Stimulated activated CD8-positive, alpha-beta memory T cell treated with anti-CD3 and anti-CD28 coated beads, Interleukin-12 subunit alpha, Interleukin-12 subunit beta, amount 100 ng/mL, for 1 hour (primary cell): ENCODE data around the gene DDX10.
"Not testable (repeated sequence)": the region's sequence is repeated elsewhere in the genome, so short reads cannot be mapped to it uniquely, and the experiment has no call there.

Experiments
- DNase-seq: peaks from one replicate; pipeline ENCODE4 v3.0.0-alpha.2; 2020; ENCODE audit warnings: low read depth

DDX10 gene

GRCh38 chr11:108718466-108718865 is 53.6 kb downstream of the DDX10 start:
- no peak for DNase-seq

- no peak for DNase-seq
Observed at GRCh38 chr11:108724974-108725689, 60.3 kb downstream of the DDX10 start.

GRCh38 chr11:108726077-108726800 is 61.4 kb downstream of the DDX10 start:
- DNase-seq, result no peak

- no peak for DNase-seq
Observed at GRCh38 chr11:108727665-108728064, 62.8 kb downstream of the DDX10 start.

- DNase-seq, result no peak
Observed at GRCh38 chr11:108729227-108729871, 64.5 kb downstream of the DDX10 start.

GRCh38 chr11:108732395-108732794 is 67.5 kb downstream of the DDX10 start:
- no peak for DNase-seq

- no peak for DNase-seq
Observed at GRCh38 chr11:108733479-108734116, 68.7 kb downstream of the DDX10 start.

- no peak for DNase-seq
Observed at GRCh38 chr11:108734283-108734682, 69.4 kb downstream of the DDX10 start.

- no peak for DNase-seq
Observed at GRCh38 chr11:108734956-108735559, 70.2 kb downstream of the DDX10 start.

GRCh38 chr11:108740132-108740531 is 75.3 kb downstream of the DDX10 start:
- DNase-seq, result not testable (repeated sequence)

- no peak for DNase-seq
Observed at GRCh38 chr11:108743851-108744250, 79.0 kb downstream of the DDX10 start.

GRCh38 chr11:108748968-108749367 is 84.1 kb downstream of the DDX10 start:
- no peak for DNase-seq

GRCh38 chr11:108751444-108751843 is 86.6 kb downstream of the DDX10 start:
- DNase-seq, result no peak

GRCh38 chr11:108752297-108752751 is 87.5 kb downstream of the DDX10 start:
- DNase-seq, result no peak

GRCh38 chr11:108754901-108755625 is 90.2 kb downstream of the DDX10 start:
- DNase-seq, result no peak

GRCh38 chr11:108757630-108758029 is 92.8 kb downstream of the DDX10 start:
- DNase-seq, result no peak

- DNase-seq, result no peak
Observed at GRCh38 chr11:108758458-108758857, 93.6 kb downstream of the DDX10 start.

GRCh38 chr11:108766596-108767173 is 101.8 kb downstream of the DDX10 start:
- no peak for DNase-seq

- no peak for DNase-seq
Observed at GRCh38 chr11:108768370-108768769, 103.5 kb downstream of the DDX10 start.

- no peak for DNase-seq
Observed at GRCh38 chr11:108768964-108769363, 104.1 kb downstream of the DDX10 start.
